Measurements from ENCODE around the gene IL1F10. TPM values are rescaled to one million over a fixed set of nuclear protein-coding genes. Genes with fewer than 3 reads are reported as not detected.

IL1F10 gene
- total and polyA plus RNA-seq, 2 of the 8 experiments (the other 6 are each of a cell fraction or from before 2014, with no cell fraction given): not detected

DNA sequence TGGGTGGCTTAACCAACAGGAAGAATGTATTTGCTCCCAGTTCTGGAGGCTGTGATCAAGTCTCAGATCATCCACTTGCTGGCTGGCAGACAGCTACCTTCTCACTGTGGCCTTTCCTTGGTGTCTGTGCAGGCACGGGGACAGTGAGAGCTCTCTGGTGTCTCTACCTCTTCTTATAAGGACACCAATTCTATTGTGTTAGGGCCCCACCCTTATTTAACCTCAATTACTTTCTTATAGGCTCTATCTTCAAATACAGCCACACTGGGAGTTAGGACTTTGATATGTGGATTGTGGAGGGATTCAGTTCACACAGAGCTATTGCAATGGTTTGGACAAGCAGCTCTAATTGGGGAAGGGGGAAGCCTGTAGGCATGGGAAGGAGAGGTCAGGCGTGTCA, 34.4 kb downstream of the IL1F10 start:
- Histone ChIP-seq H3K27me3 (replicated peaks in 1 of 4; ENCODE audit: control insufficient read depth in 3 of 4, extremely low read depth in 1 of 4, insufficient read depth in 3 of 4, low read length in 3 of 4) (no peaks in the 10 kb centered on the region), H3K9me3 (ENCODE audit: insufficient read depth in 2 of 2, low read depth in 1 of 2, low read length in 1 of 2) (peaks cover 0 to 3% of the 10 kb centered on the region in 2 experiments; a peak in 1 of 4 replicates), H2BK15ac (ENCODE audit: low read length) (no peak overlapping the region), H2BK12ac (ENCODE audit: low read depth, low read length) (no peak overlapping the region), H3K79me2 (ENCODE audit: control insufficient read depth in 1 of 2, insufficient read depth in 2 of 2, low read length in 2 of 2) (no peaks in the 10 kb centered on the region), H3K23me2 (ENCODE audit: low read depth, low read length) (no peaks in the 10 kb centered on the region), H3K18ac (ENCODE audit: extremely low read depth, low read length) (no peak overlapping the region), H2AFZ (ENCODE audit: low read length) (no peak overlapping the region), H3K4me2 (ENCODE audit: insufficient read depth in 1 of 2, low read depth in 2 of 2, low read length in 2 of 2) (no peak overlapping the region), H2BK20ac (ENCODE audit: low read length) (no peak overlapping the region), H4K8ac (ENCODE audit: extremely low read depth, insufficient read depth, low read length) (no peak overlapping the region), H4K5ac (ENCODE audit: insufficient read length, low read depth, low read length) (no peak overlapping the region), H3K14ac (ENCODE audit: insufficient read length) (no peak overlapping the region), H3K79me1 (ENCODE audit: low read depth, low read length) (no peaks in the 10 kb centered on the region), H4K20me1 (replicated peaks in 1 of 2; ENCODE audit: control insufficient read depth in 1 of 2, insufficient read depth in 2 of 2, low read length in 2 of 2) (no peaks in the 10 kb centered on the region), H3K4me1 (replicated peaks in 1 of 4; ENCODE audit: control insufficient read depth in 3 of 4, insufficient read depth in 4 of 4, low read length in 3 of 4) (no peaks in the 10 kb centered on the region), H3K36me3 (ENCODE audit: control insufficient read depth in 2 of 4, insufficient read depth in 4 of 4, low read length in 3 of 4) (no peaks in the 10 kb centered on the region), H3K56ac (replicated peaks; ENCODE audit: insufficient read length, low read depth, low read length) (no peak overlapping the region), H2AK5ac (ENCODE audit: low read depth, low read length) (no peak overlapping the region), H3K27ac (ENCODE audit: low read depth, low read length) (no peak overlapping the region), H2BK120ac (replicated peaks; ENCODE audit: low read depth, low read length) (no peak overlapping the region), H3K4ac (replicated peaks; ENCODE audit: insufficient read length, low read depth, low read length) (no peak overlapping the region), H4K91ac (replicated peaks; ENCODE audit: insufficient read length, low read length) (no peak overlapping the region), H3K23ac (ENCODE audit: insufficient read length) (no peak overlapping the region), H3K4me3 (ENCODE audit: extremely low read depth in 1 of 4, insufficient read depth in 2 of 4, low read depth in 3 of 4, low read length in 4 of 4) (no peak overlapping the region), H2BK5ac (ENCODE audit: low read depth, low read length) (no peak overlapping the region), H3K9ac (replicated peaks in 1 of 4; ENCODE audit: extremely low read depth in 1 of 4, low read depth in 3 of 4, low read length in 3 of 4) (no peak overlapping the region)
- 78% methylated on average over 2 of the region's 2 CpGs; no CpG with 5 or more reads in 1 of the 2 experiments for WGBS, 2 experiments (ENCODE audit: extremely low coverage in 1 of 2, insufficient coverage in 1 of 2, insufficient read length in 1 of 2, insufficient replicate concordance in 2 of 2, low coverage in 1 of 2, low lambda C conversion rate in 2 of 2, missing lambda C conversion rate in 1 of 2)
- ChIA-PET CTCF (ENCODE audit: partially characterized antibody) (interaction anchor here (1.1 to 4.5 kb wide), 2 partner anchors 22 to 36 kb away, joined by 3 to 15 read pairs; no protein-coding TSS in a partner anchor), POLR2A (ENCODE audit: partially characterized antibody) (no interaction called here)
- no peak for FAIRE-seq
- no peak for DNase-seq (ENCODE audit: low read depth in 1 of 2, low spot score in 2 of 2)
- TF ChIP-seq POLR2A (IDR thresholded peaks at IDR 0.05; ENCODE audit: control extremely low read depth in 1 of 2, low read depth in 2 of 2, low read length in 2 of 2) (no peak), SAP30 (IDR thresholded peaks at IDR 0.05; ENCODE audit: insufficient read depth, insufficient replicate concordance, low read length) (no peak), RXRA (IDR thresholded peaks at IDR 0.05; ENCODE audit: insufficient read depth, low read depth, low read length) (no peak), HDAC2 (IDR thresholded peaks at IDR 0.05; ENCODE audit: borderline replicate concordance in 1 of 2, low read depth in 2 of 2, low read length in 2 of 2) (no peak), CBX8 (IDR thresholded peaks at IDR 0.05; ENCODE audit: borderline replicate concordance, low read depth, low read length) (no peak), NANOG (IDR thresholded peaks at IDR 0.05; ENCODE audit: insufficient read depth, low read depth, low read length, poor library complexity, severe bottlenecking) (no peak), SRF (IDR thresholded peaks at IDR 0.05; ENCODE audit: low read depth, low read length) (no peak), POLR2AphosphoS5 (IDR thresholded peaks at IDR 0.05; ENCODE audit: low read depth, low read length) (no peak), BRCA1 (IDR thresholded peaks at IDR 0.05; ENCODE audit: low read depth, low read length) (no peak)
- TF ChIP-seq, protein P1, sequence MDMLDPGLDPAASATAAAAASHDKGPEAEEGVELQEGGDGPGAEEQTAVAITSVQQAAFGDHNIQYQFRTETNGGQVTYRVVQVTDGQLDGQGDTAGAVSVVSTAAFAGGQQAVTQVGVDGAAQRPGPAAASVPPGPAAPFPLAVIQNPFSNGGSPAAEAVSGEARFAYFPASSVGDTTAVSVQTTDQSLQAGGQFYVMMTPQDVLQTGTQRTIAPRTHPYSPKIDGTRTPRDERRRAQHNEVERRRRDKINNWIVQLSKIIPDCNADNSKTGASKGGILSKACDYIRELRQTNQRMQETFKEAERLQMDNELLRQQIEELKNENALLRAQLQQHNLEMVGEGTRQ (IDR thresholded peaks at IDR 0.05; ENCODE audit: low read length): no peak
- TF ChIP-seq, protein P2, sequence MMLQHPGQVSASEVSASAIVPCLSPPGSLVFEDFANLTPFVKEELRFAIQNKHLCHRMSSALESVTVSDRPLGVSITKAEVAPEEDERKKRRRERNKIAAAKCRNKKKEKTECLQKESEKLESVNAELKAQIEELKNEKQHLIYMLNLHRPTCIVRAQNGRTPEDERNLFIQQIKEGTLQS (IDR thresholded peaks at IDR 0.05; ENCODE audit: insufficient read depth, low read depth, low read length): no peak
- TF ChIP-seq, protein P3, sequence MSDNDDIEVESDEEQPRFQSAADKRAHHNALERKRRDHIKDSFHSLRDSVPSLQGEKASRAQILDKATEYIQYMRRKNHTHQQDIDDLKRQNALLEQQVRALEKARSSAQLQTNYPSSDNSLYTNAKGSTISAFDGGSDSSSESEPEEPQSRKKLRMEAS (IDR thresholded peaks at IDR 0.05): no peak
